Neutrophil (primary cell): ENCODE measurements around the gene PSMG3.

ENCODE experiments used
- H3K27ac ChIP-seq: fragments of 200-600 bp; sonication (generic); 2 replicates; pipeline ENCODE4 v1.5.1; 2016; ENCODE audit warnings: mild to moderate bottlenecking, moderate library complexity
- H3K27me3 ChIP-seq: fragments of 200-600 bp; sonication (generic); 2 replicates; pipeline ENCODE4 v1.6.0; 2016; ENCODE audit warnings: mild to moderate bottlenecking
- H3K36me3 ChIP-seq: fragments of 200-600 bp; sonication (generic); 2 replicates; pipeline ENCODE4 v1.5.1; 2017
- H3K4me1 ChIP-seq, 2 experiments: fragments of 200-600 bp in 1 of 2; sonication (generic) in 1 of 2; 1 replicate in 1 of 2; 2 replicates in 1 of 2; pipeline versions ENCODE4 v1.5.1 to v1.6.1; 2013 to 2016; ENCODE audit warnings: low read depth in 1 of 2, low read length in 1 of 2, mild to moderate bottlenecking in 1 of 2, moderate library complexity in 1 of 2; ENCODE audit not compliant: control insufficient read depth in 1 of 2, insufficient read depth in 1 of 2
- H3K4me3 ChIP-seq, 2 experiments: fragments of 200-600 bp in 1 of 2; sonication (generic) in 1 of 2; 1 replicate in 1 of 2; 2 replicates in 1 of 2; pipeline ENCODE4 v1.5.1; 2013 to 2016; ENCODE audit warnings: low read depth in 1 of 2, low read length in 1 of 2, mild to moderate bottlenecking in 1 of 2, moderate library complexity in 1 of 2
- H3K9me3 ChIP-seq: fragments of 200-600 bp; sonication (generic); 2 replicates; pipeline ENCODE4 v1.5.1; 2016
- TF ChIP-seq, protein P1 (sequence below): fragments of 200-600 bp; sonication (generic); IDR thresholded peaks from 2 replicates; pipeline ENCODE4 v1.5.1; 2016; ENCODE audit warnings: antibody characterized with exemption

PSMG3 gene

GRCh38 chr7:1596181-1597043, 26.6 kb upstream of the PSMG3 start:
- Histone ChIP-seq H3K9me3 (no peaks in the 10 kb centered on the region), H3K4me3 (no peak overlapping the region), H3K4me1 (no peaks in the 10 kb centered on the region), H3K27me3 (peaks cover 25% of the 10 kb centered on the region), H3K27ac (no peak overlapping the region), H3K36me3 (no peaks in the 10 kb centered on the region)
- TF ChIP-seq, protein P1, sequence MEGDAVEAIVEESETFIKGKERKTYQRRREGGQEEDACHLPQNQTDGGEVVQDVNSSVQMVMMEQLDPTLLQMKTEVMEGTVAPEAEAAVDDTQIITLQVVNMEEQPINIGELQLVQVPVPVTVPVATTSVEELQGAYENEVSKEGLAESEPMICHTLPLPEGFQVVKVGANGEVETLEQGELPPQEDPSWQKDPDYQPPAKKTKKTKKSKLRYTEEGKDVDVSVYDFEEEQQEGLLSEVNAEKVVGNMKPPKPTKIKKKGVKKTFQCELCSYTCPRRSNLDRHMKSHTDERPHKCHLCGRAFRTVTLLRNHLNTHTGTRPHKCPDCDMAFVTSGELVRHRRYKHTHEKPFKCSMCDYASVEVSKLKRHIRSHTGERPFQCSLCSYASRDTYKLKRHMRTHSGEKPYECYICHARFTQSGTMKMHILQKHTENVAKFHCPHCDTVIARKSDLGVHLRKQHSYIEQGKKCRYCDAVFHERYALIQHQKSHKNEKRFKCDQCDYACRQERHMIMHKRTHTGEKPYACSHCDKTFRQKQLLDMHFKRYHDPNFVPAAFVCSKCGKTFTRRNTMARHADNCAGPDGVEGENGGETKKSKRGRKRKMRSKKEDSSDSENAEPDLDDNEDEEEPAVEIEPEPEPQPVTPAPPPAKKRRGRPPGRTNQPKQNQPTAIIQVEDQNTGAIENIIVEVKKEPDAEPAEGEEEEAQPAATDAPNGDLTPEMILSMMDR, result no peak

DNA sequence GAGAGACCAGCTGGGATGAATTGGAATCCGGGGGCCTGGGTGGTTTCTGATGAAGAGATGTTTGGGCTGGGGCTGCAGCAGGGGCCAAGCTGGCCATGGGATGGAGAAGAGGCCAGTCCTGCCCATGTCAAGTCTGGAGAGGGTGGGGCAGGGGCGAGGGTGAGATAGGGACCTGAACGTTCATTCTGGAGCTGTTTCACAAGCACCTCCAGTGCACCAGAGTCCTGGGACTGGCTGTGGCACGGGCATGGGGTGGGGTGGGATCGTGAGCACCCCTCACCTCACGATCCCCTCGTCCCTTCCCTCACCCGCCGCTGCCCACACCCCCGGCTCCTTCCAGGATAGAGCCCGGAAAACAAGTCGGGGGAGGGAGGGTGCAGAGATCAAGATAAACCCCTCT, 25.8 kb upstream of the PSMG3 start:
- peaks cover 33% of the 10 kb centered on the region for H3K27me3 ChIP-seq
- TF ChIP-seq, protein P1, result no peak
- no peak overlapping the region for H3K4me3 ChIP-seq
- no peaks in the 10 kb centered on the region for H3K36me3 ChIP-seq
- H3K4me1 ChIP-seq, result no peaks in the 10 kb centered on the region
- H3K27ac ChIP-seq, result no peak overlapping the region
- no peaks in the 10 kb centered on the region for H3K9me3 ChIP-seq

DNA sequence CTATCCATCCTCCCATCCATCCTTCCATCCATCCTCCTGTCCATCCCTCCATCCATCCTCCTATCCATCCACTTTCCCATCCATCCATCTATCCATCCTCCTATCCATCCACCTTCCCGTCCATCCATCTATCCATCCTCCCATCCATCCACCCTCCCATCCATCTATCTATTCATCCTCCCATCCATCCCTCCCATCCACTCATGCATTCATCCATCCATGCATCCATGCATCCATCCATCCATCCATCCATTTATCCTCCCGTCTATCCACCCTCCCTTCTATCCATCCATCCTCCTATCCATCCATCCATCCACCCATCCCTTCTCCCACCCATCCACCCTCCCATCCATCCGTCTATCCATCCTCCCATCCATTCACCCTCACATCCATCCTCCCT, 25.2 kb upstream of the PSMG3 start:
- Histone ChIP-seq H3K4me1 (no peaks in the 10 kb centered on the region), H3K36me3 (no peaks in the 10 kb centered on the region), H3K27me3 (peaks cover 39% of the 10 kb centered on the region), H3K27ac (no peak overlapping the region), H3K9me3 (no peaks in the 10 kb centered on the region), H3K4me3 (no peak overlapping the region)
- TF ChIP-seq, protein P1, result no peak

GRCh38 chr7:1593904-1594421, 24.1 kb upstream of the PSMG3 start:
- TF ChIP-seq, protein P1, result no peak
- Histone ChIP-seq H3K27me3 (peaks cover 47% of the 10 kb centered on the region), H3K36me3 (no peaks in the 10 kb centered on the region), H3K4me1 (no peaks in the 10 kb centered on the region), H3K27ac (no peak overlapping the region), H3K9me3 (no peaks in the 10 kb centered on the region), H3K4me3 (no peak overlapping the region)

- no peaks in the 10 kb centered on the region for H3K4me1 ChIP-seq
- TF ChIP-seq, protein P1, result no peak
- H3K9me3 ChIP-seq, result no peaks in the 10 kb centered on the region
- H3K27ac ChIP-seq, result no peak overlapping the region
- H3K36me3 ChIP-seq, result no peaks in the 10 kb centered on the region
- H3K27me3 ChIP-seq, result peaks cover 51% of the 10 kb centered on the region
- H3K4me3 ChIP-seq, result no peak overlapping the region
Measured at GRCh38 chr7:1593091-1593866, 23.4 kb upstream of the PSMG3 start.
